ENCODE data around the gene CALU. TPM values are rescaled to one million over a fixed set of nuclear protein-coding genes. Genes with fewer than 3 reads are reported as not detected.

The CALU gene
- total RNA-seq, 1 donor from 2014 or later, result 280 TPM

GRCh38 chr7:128759242-128759641, 20.1 kb downstream of the CALU start:
- Histone ChIP-seq H3K4me3 (ENCODE audit: low read depth, low read length) (no peak overlapping the region), H3K36me3 (ENCODE audit: control insufficient read depth, insufficient read depth, low read length) (peaks cover 8% of the 10 kb centered on the region), H3K27me3 (ENCODE audit: control insufficient read depth, insufficient read depth, low read length) (no peaks in the 10 kb centered on the region)
- DNase-seq (ENCODE audit: low read depth) (no peak), FAIRE-seq (no peak)
- TF ChIP-seq CTCF (IDR thresholded peaks at IDR 0.05; ENCODE audit: insufficient read depth, low read length, severe bottlenecking), result no peak

GRCh38 chr7:128763541-128763940, 24.4 kb downstream of the CALU start:
- peaks cover 9% of the 10 kb centered on the region for H3K36me3 ChIP-seq (ENCODE audit: control insufficient read depth, insufficient read depth, low read length)
- DNase-seq (ENCODE audit: low read depth) (no peak), FAIRE-seq (no peak)
- no peak overlapping the region for H3K4me3 ChIP-seq (ENCODE audit: low read depth, low read length)
- no peak for TF ChIP-seq CTCF (IDR thresholded peaks at IDR 0.05; ENCODE audit: insufficient read depth, low read length, severe bottlenecking)
- H3K27me3 ChIP-seq (ENCODE audit: control insufficient read depth, insufficient read depth, low read length), result no peaks in the 10 kb centered on the region

- TF ChIP-seq CTCF (IDR thresholded peaks at IDR 0.05; ENCODE audit: insufficient read depth, low read length, severe bottlenecking), result no peak
- Histone ChIP-seq H3K36me3 (ENCODE audit: control insufficient read depth, insufficient read depth, low read length) (peaks cover 11% of the 10 kb centered on the region), H3K27me3 (ENCODE audit: control insufficient read depth, insufficient read depth, low read length) (no peaks in the 10 kb centered on the region), H3K4me3 (ENCODE audit: low read depth, low read length) (no peak overlapping the region)
- FAIRE-seq (no peak), DNase-seq (ENCODE audit: low read depth) (no peak)
Observed at GRCh38 chr7:128767475-128768110, 28.4 kb downstream of the CALU start.

GRCh38 chr7:128770233-128770632, 31.1 kb downstream of the CALU start:
- DNase-seq (ENCODE audit: low read depth) (no peak), FAIRE-seq (no peak)
- no peak for TF ChIP-seq CTCF (IDR thresholded peaks at IDR 0.05; ENCODE audit: insufficient read depth, low read length, severe bottlenecking)
- Histone ChIP-seq H3K36me3 (ENCODE audit: control insufficient read depth, insufficient read depth, low read length) (peaks cover 11% of the 10 kb centered on the region), H3K27me3 (ENCODE audit: control insufficient read depth, insufficient read depth, low read length) (no peaks in the 10 kb centered on the region), H3K4me3 (ENCODE audit: low read depth, low read length) (no peak overlapping the region)

- DNase-seq (ENCODE audit: low read depth) (no peak), FAIRE-seq (no peak)
- TF ChIP-seq CTCF (IDR thresholded peaks at IDR 0.05; ENCODE audit: insufficient read depth, low read length, severe bottlenecking), result no peak
- Histone ChIP-seq H3K4me3 (ENCODE audit: low read depth, low read length) (no peak overlapping the region), H3K36me3 (ENCODE audit: control insufficient read depth, insufficient read depth, low read length) (peaks cover 5% of the 10 kb centered on the region), H3K27me3 (ENCODE audit: control insufficient read depth, insufficient read depth, low read length) (no peaks in the 10 kb centered on the region)
Observed at GRCh38 chr7:128773604-128774003, 34.4 kb downstream of the CALU start.

Data from bronchial epithelial cell (primary cell).